IMR-90 (cell line): ENCODE data around the gene SGTB. TPM values are rescaled to one million over a fixed set of nuclear protein-coding genes. Genes with fewer than 3 reads are reported as not detected.

Experiments used
- ATAC-seq: fragments of 200-7000 bp; cut with Tn5 transposase; 2 replicates; pipeline ENCODE4 v1.9.1; 2020; ENCODE audit warnings: low read depth, mild to moderate bottlenecking, moderate library complexity
- BruUV-seq: library from RNA; stranded (reverse); fragments of 400-500 nt; replicated peaks from 2 replicates; lab custom pipeline; 2021; lab: Mats Ljungman, UMichigan
- CTCF ChIA-PET: fragments of 300-600 bp; formaldehyde crosslinking; extraction: SDS; loops from one replicate; lab custom pipeline; 2021; ENCODE audit warnings: antibody characterized with exemption; lab: Yijun Ruan, JAX
- POLR2A ChIA-PET: fragments of 300-600 bp; sonication (Branson Sonifier 250); formaldehyde crosslinking; loops from one replicate; lab custom pipeline; 2022; ENCODE audit warnings: antibody characterized with exemption; ENCODE audit not compliant: unreplicated experiment; lab: Charles Lee
- DNase-seq: peaks from one replicate; pipeline ENCODE4 v3.0.0; 2013
- H2AFZ ChIP-seq: replicated peaks from 2 replicates; pipeline ENCODE3; 2013; ENCODE audit warnings: low read length, mild to moderate bottlenecking; ENCODE audit not compliant: poor library complexity
- H2AK5ac ChIP-seq: 2 replicates; pipeline ENCODE4 v1.6.1; 2013; ENCODE audit warnings: low read depth, low read length, inconsistent platforms
- H2AK9ac ChIP-seq: replicated peaks from 2 replicates; pipeline ENCODE3; 2013; ENCODE audit warnings: mild to moderate bottlenecking, low read depth, low read length, moderate library complexity; ENCODE audit not compliant: poor library complexity
- H2BK120ac ChIP-seq: 2 replicates; pipeline ENCODE4 v1.6.1; 2013; ENCODE audit warnings: low read depth, low read length, inconsistent platforms
- H2BK15ac ChIP-seq: 3 replicates; pipeline ENCODE4 v1.6.1; 2013; ENCODE audit warnings: low read depth, low read length, inconsistent platforms
- H2BK20ac ChIP-seq: 2 replicates; pipeline ENCODE4 v1.6.1; 2013; ENCODE audit warnings: low read depth, mild to moderate bottlenecking, inconsistent platforms, low read length, moderate library complexity
- H2BK5ac ChIP-seq: 2 replicates; pipeline ENCODE4 v1.6.1; 2013; ENCODE audit warnings: mild to moderate bottlenecking, low read depth, low read length, inconsistent platforms; ENCODE audit not compliant: poor library complexity, severe bottlenecking
- H3K14ac ChIP-seq: replicated peaks from 2 replicates; pipeline ENCODE4 v1.6.1; 2013; ENCODE audit warnings: low read depth, low read length, inconsistent platforms
- H3K18ac ChIP-seq: 2 replicates; pipeline ENCODE4 v1.6.1; 2013; ENCODE audit warnings: low read depth, low read length, control low read depth
- H3K23ac ChIP-seq: 2 replicates; pipeline ENCODE4 v1.6.1; 2013; ENCODE audit warnings: low read depth, low read length, inconsistent platforms
- H3K27ac ChIP-seq: 2 replicates; pipeline ENCODE4 v1.5.1; 2013; ENCODE audit warnings: mild to moderate bottlenecking, control low read depth, low read length; ENCODE audit not compliant: insufficient read depth
- H3K27me3 ChIP-seq: 2 replicates; pipeline ENCODE4 v1.6.1; 2013; ENCODE audit warnings: low read length; ENCODE audit not compliant: control insufficient read depth, insufficient read depth
- H3K36me3 ChIP-seq: 2 replicates; pipeline ENCODE4 v1.6.1; 2013; ENCODE audit warnings: low read length, mixed read lengths; ENCODE audit not compliant: control insufficient read depth, insufficient read depth
- H3K4ac ChIP-seq: 2 replicates; pipeline ENCODE4 v1.6.1; 2013; ENCODE audit warnings: low read depth, low read length, inconsistent platforms
- H3K4me1 ChIP-seq: 2 replicates; pipeline ENCODE4 v1.6.1; 2013; ENCODE audit warnings: low read length, mixed read lengths; ENCODE audit not compliant: control insufficient read depth, insufficient read depth
- H3K4me2 ChIP-seq: 2 replicates; pipeline ENCODE4 v1.6.1; 2013; ENCODE audit warnings: low read depth, mild to moderate bottlenecking, control low read depth, low read length, moderate library complexity
- H3K4me3 ChIP-seq: 2 replicates; pipeline ENCODE4 v1.5.1; 2013; ENCODE audit warnings: low read depth, mild to moderate bottlenecking, control low read depth, low read length, moderate library complexity; ENCODE audit not compliant: insufficient read depth
- H3K56ac ChIP-seq: 2 replicates; pipeline ENCODE4 v1.6.1; 2013; ENCODE audit warnings: low read length, inconsistent platforms; ENCODE audit not compliant: insufficient read depth; ENCODE audit errors: extremely low read depth
- H3K79me1 ChIP-seq, 2 experiments: 2 replicates each; pipeline ENCODE4 v1.6.1; 2013; ENCODE audit warnings: low read length in 2 of 2, inconsistent platforms in 1 of 2, low read depth in 1 of 2
- H3K9ac ChIP-seq: 2 replicates; pipeline ENCODE4 v1.6.1; 2013; ENCODE audit warnings: low read depth, low read length, control low read depth
- H3K9me1 ChIP-seq: 2 replicates; pipeline ENCODE4 v1.6.1; 2013; ENCODE audit warnings: low read length, inconsistent platforms; ENCODE audit not compliant: insufficient read depth
- H3K9me3 ChIP-seq: 2 replicates; pipeline ENCODE4 v1.6.1; 2013; ENCODE audit warnings: low read length; ENCODE audit not compliant: control insufficient read depth, insufficient read depth
- H4K20me1 ChIP-seq: 2 replicates; pipeline ENCODE4 v1.6.1; 2013; ENCODE audit warnings: low read length, inconsistent platforms; ENCODE audit not compliant: insufficient read depth
- H4K5ac ChIP-seq: 2 replicates; pipeline ENCODE4 v1.6.1; 2013; ENCODE audit warnings: mild to moderate bottlenecking, low read depth, low read length, control low read depth
- H4K8ac ChIP-seq, 2 experiments: 2 replicates each; pipeline ENCODE4 v1.6.1; 2013; ENCODE audit warnings: low read depth in 2 of 2, low read length in 2 of 2, control low read depth in 1 of 2, inconsistent platforms in 1 of 2
- H4K91ac ChIP-seq: 2 replicates; pipeline ENCODE4 v1.6.1; 2013; ENCODE audit warnings: low read depth, low read length, inconsistent platforms; ENCODE audit not compliant: insufficient read depth
- CEBPB ChIP-seq: IDR thresholded peaks from 2 replicates; pipeline ENCODE4 v1.6.1; 2012; ENCODE audit warnings: low read depth, low read length, improper control_type of control experiment
- CTCF ChIP-seq: conservative IDR thresholded peaks from 2 replicates; pipeline ENCODE4 v1.5.1; 2012; ENCODE audit warnings: mild to moderate bottlenecking, low read depth, low read length, improper control_type of control experiment
- ELK1 ChIP-seq: fragments of 150-350 bp; IDR thresholded peaks from 2 replicates; pipeline ENCODE4 v1.6.1; 2016; ENCODE audit warnings: low read depth, mild to moderate bottlenecking, low read length, moderate library complexity, borderline replicate concordance
- FOS ChIP-seq: fragments of 150-350 bp; IDR thresholded peaks from 2 replicates; pipeline ENCODE4 v1.6.1; 2016; ENCODE audit warnings: low read depth, low read length
- MAZ ChIP-seq: IDR thresholded peaks from 2 replicates; pipeline ENCODE4 v1.6.1; 2012; ENCODE audit warnings: low read depth, mild to moderate bottlenecking, low read length, improper control_type of control experiment, moderate library complexity, borderline replicate concordance
- RFX5 ChIP-seq: IDR thresholded peaks from 2 replicates; pipeline ENCODE4 v1.8.0; 2012; ENCODE audit warnings: low read depth, mild to moderate bottlenecking, low read length, moderate library complexity
- USF2 ChIP-seq: fragments of 150-350 bp; IDR thresholded peaks from 2 replicates; pipeline ENCODE4 v1.6.1; 2017; ENCODE audit warnings: mild to moderate bottlenecking, antibody characterized with exemption, low read length, low read depth
- WGBS, 2 experiments: methylation state at CpG; one replicate each; pipeline versions ENCODE4 v1.1.5 to v1.1.7; 2013; ENCODE audit warnings: missing lambda C conversion rate in 2 of 2; ENCODE audit not compliant: insufficient read length in 1 of 2; ENCODE audit errors: extremely low coverage in 2 of 2; 5-methylcytosine and 5-hydroxymethylcytosine counted together
- dilution Hi-C: fragments of 300-500 bp; cut with HindIII; formaldehyde crosslinking; loops from one replicate; pipeline ENCODE4 v1.14.3; 2018; ENCODE audit warnings: low sequenced_read_pairs; ENCODE audit not compliant: unreplicated experiment
- in situ Hi-C: fragments of 300-500 bp; cut with MboI; formaldehyde crosslinking; loops from 3 replicates; pipeline ENCODE4 v1.14.3; 2019; ENCODE audit warnings: low sequenced_read_pairs, inconsistent platforms, mixed read lengths
- intact Hi-C: fragments of 100-400 bp; cut with micrococcal nuclease; formaldehyde crosslinking; loops from 2 replicates; pipeline ENCODE4 v1.10.0; 2022
- polyA plus RNA-seq, 3 experiments: library from polyadenylated mRNA; depleted of rRNA; stranded (reverse); fragments of >200 nt; gene quantifications; 2 replicates each; pipeline ENCODE4 v1.2.3, GENCODE V29; 2012; ENCODE audit warnings: low replicate concordance in 1 of 3
- total RNA-seq: library from RNA; depleted of rRNA; stranded (reverse); fragments of >200 nt; gene quantifications from 2 replicates; pipeline ENCODE4 v1.2.3, GENCODE V29; 2012

SGTB gene
- total and polyA plus RNA-seq, 2 of the 4 experiments (the other 2 are of a cell fraction): 7.5 to 15.1 TPM

- Histone ChIP-seq H3K18ac (peak overlapping the region; percentile 37; the same call in 1 of the 2 replicates), H2BK20ac (0 out of 2 replicates have a peak overlapping the region, but pooled peaks have one; percentile 13), H3K4me3 (no peak overlapping the region), H4K91ac (no peak overlapping the region), H4K8ac (0 out of 4 replicates have a peak overlapping the region, but pooled peaks of 1 of the 2 experiments have one; percentile 3), H2AFZ (no peak overlapping the region), H2AK9ac (no peak overlapping the region), H2BK120ac (peak overlapping the region; percentile 4; the same call in 1 of the 2 replicates), H3K4me2 (peak overlapping the region; percentile 41; the same call in 1 of the 2 replicates), H4K5ac (peak overlapping the region; percentile 17; the same call in 1 of the 2 replicates), H3K9ac (no peak overlapping the region), H3K9me3 (no peaks in the 10 kb centered on the region; the same call in 1 of the 2 replicates), H3K36me3 (peaks cover 2% of the 10 kb centered on the region; the same call in 1 of the 2 replicates), H4K20me1 (no peaks in the 10 kb centered on the region), H2BK15ac (no peak overlapping the region), H3K27me3 (no peaks in the 10 kb centered on the region), H2AK5ac (no peak overlapping the region), H3K4me1 (peaks cover 5% of the 10 kb centered on the region; the same call in 1 of the 2 replicates), H3K4ac (no peak overlapping the region; the same call in 1 of the 2 replicates), H3K79me1 (peaks cover 0 to 18% of the 10 kb centered on the region in 2 experiments), H3K56ac (no peak overlapping the region), H3K23ac (no peak overlapping the region), H3K14ac (no peak overlapping the region), H3K27ac (no peak overlapping the region; the same call in 1 of the 2 replicates), H2BK5ac (peak overlapping the region; percentile 90), H3K9me1 (peaks cover 7% of the 10 kb centered on the region)
- CTCF ChIA-PET: no interaction called here
- ATAC-seq (peak; percentile 95), DNase-seq (peak; percentile 95)
- intact Hi-C loops (no loop called here), dilution Hi-C loops (no loop called here), in situ Hi-C loops (no loop called here)
- TF ChIP-seq CEBPB (peak; percentile 63), ELK1 (no peak), FOS (peak; percentile 84), MAZ (no peak), CTCF (no peak), USF2 (no peak), RFX5 (no peak)
- WGBS, 2 experiments: no CpG with 5 or more reads among the region's 1 CpG
- POLR2A ChIA-PET: no interaction called here
- BruUV-seq: no TSS peak
These were observed 47.6 kb upstream of the SGTB start for GRCh38 chr5:65769539-65769938.
